Bone marrow (tissue), 2 donors: ENCODE results near the gene DNAJB4.
A peak's percentile ranks its signal among the peaks of the same experiment; 100 is the strongest.
"Not testable (repeated sequence)": the region's sequence is repeated elsewhere in the genome, so short reads cannot be mapped to it uniquely, and the experiment has no call there.

Source experiments
- DNase-seq, 2 donors: peaks; one replicate each; lab custom pipeline; 2025; lab: John Stamatoyannopoulos, UW

The DNAJB4 gene

DNA sequence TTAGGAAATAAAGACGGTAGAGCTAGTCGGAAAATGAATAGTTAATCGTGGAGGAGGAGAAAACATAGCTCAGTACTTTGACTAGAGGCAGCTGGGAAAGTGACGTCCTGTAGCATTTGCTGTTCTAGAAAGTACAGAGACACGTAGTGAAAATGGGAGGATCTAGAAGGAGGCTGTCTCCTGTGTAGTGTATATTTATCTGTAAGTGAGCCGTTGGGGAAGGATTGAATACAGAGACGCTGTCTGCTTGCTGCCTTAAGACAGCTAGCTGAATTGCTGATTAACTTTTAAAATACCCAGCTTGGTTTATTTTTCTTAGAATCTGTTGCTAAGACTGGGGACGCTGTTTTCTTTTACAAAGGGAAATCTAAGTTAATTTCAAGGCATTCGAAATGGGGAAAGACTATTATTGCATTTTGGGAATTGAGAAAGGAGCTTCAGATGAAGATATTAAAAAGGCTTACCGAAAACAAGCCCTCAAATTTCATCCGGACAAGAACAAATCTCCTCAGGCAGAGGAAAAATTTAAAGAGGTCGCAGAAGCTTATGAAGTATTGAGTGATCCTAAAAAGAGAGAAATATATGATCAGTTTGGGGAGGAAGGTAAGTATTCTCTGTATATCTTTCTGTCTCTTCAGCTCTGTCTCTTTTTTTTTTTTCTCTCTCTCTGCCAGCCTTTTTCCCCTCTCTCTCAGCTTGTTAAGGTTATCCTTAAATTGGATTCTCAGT, at the start of gene DNAJB4:
Gene DNAJB4, plus strand, starts transcription at position 221 of the 729 bp plus-strand sequence. Its CDS starts 172 bp downstream, at position 393.
- peak in 1 of 2 donors; percentile 96 for DNase-seq

DNA sequence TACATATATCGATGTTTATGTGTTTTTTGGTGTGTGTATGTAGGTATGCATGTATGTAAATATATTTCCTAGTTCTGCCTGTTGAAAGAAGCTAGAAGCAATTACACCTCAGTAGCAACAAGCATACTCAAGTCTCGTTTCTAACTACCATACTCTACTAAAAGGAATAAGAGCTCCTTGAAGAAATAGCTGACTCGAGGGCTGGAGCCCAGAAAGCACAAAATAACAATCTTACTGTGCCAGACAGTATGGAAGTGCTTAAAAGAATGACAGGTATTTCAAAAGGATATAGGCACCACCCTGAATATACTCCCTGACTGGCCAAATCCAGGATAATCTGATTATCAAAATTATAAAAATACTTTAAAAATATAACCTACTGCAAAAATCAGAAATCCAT, 49.0 kb upstream of the DNAJB4 start:
- DNase-seq, result no peak

DNA sequence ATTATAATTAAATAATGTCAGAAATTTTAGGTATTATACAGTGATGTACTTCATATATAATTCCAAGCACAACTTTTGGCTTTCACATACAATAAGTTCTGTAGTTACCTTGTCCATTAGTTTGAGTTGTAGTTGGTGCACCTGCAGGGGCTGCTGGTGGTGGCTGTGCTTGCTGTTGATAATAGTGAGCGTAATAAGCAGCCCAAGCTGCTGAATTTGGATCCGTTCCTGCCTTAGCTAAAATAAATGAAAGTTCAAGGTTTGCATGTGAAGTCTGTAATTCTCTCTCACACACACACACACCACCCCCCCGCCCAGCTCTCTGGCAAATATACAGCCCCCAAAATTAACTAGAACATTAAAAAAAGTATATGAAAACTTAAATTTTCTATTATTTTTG, 48.3 kb upstream of the DNAJB4 start:
- no peak for DNase-seq

DNA sequence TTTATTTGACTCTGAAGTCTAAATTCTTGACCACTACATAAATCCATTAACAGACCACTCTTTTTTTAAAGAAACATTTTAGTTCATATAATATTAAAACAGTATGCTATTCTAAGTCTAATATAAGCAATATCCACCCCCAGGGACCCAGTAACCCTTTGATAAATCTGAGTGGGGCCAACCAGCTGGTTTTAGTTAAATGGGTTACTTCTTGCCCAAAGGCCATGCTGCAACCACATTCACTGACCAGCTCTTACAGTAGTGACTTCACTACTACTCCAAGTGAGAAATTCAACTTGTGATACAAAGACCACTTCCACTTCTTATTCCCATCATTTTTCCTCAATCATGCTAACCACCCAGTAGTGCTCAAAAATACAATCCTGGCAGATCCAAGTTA, 46.3 kb upstream of the DNAJB4 start:
- DNase-seq, result no peak

DNA sequence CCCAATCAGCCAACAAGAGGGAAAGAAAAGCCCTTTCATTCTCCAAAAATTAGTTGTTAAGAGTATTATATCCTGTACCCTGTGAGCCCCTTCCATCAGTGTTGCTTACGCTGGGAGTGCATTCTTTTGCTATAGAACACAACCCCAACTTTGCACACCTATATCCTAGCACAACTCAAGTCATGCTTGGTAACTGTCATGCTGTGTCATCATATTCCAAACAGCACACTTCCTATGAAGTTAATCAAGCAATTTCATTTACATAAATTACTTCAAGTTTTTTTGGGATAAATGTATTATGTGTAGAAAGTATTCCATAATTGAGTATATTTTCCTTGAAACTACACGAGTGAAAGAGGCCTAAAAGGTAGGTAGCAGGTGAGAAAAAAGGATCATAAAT, 45.9 kb upstream of the DNAJB4 start:
- DNase-seq, result no peak

DNA sequence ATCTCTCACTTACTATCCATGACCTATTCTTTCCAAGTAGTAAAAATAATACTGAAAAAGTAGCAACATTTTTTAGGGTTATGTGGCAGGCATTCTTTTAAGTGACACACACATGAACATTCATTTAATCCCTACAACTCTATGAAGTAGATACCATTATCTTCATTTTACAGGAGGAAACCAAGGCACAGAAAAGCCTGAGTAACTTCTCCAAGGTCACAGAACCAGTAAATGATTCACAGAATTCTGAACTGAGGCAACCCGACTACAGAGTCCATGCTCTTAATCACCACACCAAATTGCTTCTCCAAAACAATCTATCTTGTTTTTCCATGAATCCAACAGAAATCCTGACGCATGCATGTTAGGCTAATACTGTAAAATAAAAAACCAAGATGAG, 43.3 kb upstream of the DNAJB4 start:
- DNase-seq, result no peak

DNA sequence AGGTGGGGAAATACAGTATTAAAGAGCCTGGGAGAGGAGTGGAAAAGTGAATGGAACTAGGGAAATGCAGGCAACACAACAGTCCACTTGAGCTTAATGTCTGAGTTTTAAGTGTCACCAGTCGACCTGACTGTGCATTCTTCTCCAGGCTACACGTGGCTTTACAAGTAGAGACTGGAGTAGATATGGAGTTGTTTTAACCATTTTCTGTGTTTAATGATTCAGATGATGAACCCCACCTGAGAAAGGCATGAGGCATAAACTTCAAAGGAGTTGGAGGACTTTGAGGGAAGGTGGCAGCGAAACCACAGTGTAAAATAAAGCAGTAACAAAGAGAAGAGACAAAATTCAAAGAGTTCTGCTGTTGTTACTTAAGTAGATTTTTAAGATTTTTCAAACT, 38.4 kb upstream of the DNAJB4 start:
- no peak for DNase-seq

DNA sequence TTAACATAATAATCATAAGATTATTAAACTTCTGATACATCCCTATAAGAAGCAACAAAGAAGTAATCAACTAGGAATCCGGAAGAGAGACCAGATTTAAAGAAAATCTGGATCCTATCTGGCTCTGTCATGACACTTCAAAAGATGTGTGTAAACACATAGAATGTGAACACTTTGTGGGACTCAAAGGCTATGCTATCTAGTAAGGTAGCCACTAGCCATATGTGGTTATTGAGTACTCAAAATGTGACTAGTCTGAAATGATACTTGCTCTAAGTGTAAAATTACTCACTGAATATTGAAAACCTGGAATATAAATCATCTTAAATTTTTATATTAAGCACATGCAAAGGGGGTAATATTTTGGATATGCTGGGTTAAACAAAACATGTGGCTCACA, 34.5 kb upstream of the DNAJB4 start:
- DNase-seq, result no peak

DNA sequence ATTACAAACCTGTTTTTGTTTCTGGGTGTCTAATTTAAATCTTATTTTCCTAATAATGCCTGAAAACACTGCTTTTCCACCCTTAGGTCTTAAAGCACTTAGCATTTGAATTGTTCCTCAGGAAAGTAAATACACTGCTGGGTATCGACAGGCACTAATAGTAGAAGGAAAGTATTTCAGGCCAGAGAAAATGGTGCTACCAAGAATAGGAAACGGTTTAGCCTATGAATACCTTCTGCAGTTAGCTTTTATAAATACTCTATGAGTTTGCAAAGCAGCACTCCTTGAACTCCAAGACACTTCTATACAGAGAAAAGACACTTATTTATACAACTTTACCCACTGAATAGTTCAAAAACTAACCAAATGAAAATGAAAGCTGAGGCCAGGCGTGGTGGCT, 32.7 kb upstream of the DNAJB4 start:
- DNase-seq, result no peak

DNA sequence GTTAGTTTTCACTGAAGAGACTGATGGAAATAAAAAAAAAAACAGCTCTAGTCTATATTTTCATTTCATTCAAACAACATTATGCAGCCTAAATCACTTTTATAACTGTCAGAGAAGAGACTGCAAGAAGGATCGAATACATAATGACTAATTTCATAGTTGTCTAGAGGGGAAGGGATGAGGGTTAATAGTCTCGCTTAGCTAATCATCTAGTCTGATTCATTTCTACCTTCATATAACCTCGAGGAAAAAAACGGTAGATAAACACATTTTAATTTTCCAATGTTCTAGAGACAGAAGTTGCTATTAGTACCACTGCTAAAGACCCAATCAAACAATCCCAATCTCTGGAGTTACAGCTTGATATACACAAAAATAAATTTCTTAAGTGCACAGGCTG, 29.4 kb upstream of the DNAJB4 start:
- DNase-seq, result no peak

DNA sequence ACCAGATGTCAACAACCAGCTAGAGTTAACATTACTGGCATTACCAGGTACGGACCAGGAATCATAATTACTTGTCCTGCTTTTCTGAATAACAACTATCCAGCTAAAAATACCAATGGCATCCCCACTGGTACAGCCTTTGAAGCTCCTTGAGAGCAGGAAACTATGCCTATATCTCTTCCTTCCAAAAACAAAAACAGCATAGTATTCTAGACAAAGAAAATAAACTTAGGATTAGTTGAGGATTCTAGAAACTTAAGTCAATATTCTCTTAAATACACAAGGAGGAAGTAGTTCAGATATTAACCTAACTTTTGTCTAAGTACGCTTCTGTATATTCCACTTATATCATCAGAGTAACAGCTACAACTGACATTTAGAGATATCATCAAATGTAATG, 28.8 kb upstream of the DNAJB4 start:
- DNase-seq, result no peak

DNA sequence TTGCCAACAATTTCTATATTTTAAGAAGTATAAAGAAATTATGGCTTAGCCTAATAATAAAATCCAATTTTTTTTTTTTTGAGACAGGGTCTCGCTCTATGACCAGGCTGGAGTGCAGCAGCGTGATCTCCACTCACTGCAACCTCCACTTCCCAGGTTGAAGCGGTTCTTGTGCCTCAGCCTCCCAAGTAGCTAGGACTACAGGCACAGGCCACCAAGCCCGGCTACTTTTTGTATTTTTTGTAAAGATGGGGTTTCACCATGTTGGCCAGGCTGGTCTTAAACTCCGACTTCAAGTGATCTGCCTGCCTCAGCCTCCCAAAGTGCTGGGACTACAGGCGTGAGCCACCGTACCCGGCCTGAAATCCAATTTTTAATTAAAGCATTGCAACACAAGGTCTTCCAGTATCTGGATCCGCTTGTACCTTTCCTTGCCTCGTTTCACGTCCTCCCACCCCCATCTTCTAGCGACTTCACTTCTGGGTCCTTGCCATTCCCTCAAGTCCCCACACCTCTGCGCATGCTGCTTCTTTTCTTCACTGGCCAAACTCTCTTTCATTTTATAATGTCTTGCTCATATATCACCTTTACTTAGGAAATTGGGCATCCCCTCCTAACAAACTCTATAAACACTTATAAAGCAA, 28.2 kb upstream of the DNAJB4 start:
- no peak for DNase-seq

DNA sequence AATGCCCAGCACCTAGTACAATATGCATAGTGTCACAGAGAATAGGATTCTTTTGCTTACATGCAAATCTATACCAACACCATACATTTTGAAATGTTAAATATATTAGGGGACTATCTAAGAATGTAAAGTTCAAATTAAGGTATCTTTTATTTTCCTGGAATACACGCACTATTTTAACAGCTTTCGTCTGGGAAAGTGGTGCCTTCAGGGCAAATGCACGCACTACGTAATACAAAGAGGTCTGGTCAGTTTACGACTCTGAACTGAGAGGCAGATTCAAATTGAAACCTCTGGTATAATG, 26.8 kb upstream of the DNAJB4 start:
- DNase-seq, result no peak

DNA sequence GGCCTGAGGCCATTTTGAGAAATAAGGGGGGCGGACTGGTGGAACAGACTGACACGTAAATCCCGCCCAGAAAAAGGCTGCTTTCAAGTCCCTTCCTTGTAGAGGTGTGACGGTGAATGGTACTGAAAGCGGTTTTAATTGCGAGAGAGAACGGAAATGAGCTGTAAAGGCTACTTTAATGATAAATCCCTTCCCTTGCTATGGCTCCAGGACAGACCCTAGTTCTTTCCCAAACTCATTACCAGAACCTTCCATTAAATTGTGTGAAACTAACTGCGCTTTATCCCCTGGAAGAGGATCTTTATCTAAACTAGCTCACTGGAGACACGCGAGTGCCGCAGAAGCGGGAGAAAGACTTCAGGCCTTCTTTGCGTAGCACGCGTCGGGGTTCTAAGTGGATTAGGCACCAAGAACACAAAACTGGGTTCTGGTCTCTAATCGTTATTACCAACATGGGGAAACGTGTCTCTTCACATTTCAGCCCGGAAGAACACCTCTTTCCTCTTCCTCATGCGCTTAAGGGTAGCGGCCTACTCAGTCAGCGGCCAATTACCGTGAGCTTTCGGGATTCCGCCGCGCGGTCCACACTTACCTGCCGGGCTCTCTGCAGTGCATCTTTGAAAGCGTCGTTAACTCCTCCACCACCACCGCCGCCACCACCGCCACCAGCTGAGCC, 26.3 kb upstream of the DNAJB4 start:
- DNase-seq, result peak; percentile 40 to 84

DNA sequence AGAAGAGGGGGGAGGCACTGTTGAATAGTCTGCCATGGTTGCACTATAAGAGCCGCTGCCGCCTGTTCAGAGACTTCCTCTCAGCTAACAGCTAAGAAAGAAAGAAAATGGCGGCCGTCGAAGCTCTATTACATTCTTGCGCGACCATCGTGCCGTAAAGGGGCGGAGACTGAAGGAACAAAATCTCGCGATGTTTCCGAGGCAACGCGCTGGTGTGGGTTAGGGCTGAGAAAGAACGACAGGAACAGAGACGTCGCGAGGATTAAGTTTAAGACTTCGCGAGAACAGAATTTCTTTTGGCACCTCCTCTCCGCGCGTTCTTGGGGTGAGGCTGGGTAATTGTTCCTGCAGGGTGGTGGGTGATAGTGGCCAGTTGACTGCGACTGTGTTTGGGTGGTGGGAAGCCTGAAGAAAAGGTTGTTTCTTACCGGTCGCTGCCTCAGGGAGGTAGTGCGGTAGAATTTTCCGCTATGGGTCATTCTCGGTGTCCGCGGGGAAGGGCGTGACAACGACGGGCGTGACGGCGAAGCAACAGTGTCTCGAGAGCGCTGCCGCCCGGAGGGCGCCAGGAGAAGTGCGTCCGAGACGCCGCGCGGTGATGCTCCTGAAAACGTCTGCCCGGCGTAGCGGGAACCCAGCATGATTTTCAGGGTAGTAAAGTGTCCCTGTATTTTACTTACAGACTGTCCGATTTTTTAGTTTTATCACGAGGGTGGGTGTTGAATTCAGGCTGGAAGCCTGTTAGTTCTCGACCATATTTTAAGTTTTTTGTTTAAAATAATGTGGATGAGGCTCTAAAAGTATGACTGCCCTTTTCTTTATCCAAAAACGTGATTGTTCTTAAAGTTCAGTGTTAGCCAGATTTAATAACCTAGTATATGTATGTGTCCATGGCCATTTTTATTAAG, 25.5 kb upstream of the DNAJB4 start, which contains the start of gene FUBP1:
Gene FUBP1, minus strand, starts transcription at position 104 of the 908 bp plus-strand sequence. Its CDS starts 68 bp downstream, at position 36.
- peak; percentile 98 to 99 for DNase-seq

DNA sequence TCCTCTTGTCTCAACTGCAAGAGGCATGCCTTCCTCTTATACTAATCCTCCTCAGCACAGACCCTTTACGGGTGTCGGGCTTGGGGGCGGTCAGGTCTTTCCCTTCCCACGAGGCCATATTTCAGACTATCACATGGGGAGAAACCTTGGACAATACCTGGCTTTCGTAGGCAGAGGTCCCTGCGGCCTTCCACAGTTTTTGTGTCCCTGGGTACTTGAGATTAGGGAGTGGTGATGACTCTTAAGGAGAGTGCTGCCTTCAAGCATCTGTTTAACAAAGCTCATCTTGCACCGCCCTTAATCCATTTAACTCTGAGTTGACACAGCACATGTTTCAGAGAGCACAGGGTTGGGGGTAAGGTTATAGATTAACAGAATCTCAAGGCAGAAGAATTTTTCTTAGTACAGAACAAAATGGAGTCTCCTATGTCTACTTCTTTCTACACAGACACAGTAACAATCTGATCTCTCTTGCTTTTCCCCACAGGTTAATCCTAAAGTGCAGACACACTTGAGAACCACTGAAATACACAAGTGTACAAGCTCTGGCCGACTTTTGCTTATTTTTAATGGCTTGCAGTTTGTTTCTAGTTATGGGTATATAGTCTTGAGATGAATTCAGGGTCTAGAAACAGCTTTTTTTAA, 21.3 kb upstream of the DNAJB4 start:
- DNase-seq, result not testable (repeated sequence)

DNA sequence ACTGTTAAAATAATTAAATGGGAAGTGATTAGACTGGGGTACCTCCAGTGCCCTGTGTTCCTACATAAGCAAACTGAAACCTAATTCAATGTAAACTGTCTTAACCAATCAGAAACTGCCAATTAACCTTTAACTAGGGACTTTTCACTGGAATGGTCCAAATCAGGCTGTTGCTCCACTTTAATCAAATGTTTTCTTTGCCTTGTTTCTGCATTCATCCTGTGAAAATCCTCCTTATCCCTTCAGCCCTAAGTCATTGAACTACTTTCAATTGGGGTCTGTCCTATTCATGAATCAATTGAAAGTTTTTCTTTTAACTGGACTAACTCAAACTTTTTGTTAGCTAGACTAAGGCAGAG, 20.8 kb upstream of the DNAJB4 start:
- DNase-seq, result no peak

DNA sequence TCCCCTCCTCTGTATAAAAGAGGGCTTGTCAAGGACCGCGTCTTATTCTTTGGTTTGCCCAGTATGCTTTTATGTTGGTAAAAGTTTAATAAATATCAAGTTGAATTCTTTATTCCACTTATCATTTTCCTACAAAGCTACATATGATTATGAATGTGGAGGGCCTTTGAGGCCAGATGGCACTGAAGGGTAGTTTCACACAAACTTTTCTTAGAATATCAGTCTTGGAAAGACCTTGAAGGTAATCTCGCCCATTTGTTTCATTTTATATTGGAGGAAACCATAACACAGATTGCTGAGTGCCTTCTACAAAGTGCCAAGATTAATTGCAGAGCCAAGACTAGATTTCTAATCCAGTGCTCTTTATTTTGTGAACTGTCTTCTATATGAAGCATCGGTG, 20.1 kb upstream of the DNAJB4 start:
- no peak for DNase-seq

DNA sequence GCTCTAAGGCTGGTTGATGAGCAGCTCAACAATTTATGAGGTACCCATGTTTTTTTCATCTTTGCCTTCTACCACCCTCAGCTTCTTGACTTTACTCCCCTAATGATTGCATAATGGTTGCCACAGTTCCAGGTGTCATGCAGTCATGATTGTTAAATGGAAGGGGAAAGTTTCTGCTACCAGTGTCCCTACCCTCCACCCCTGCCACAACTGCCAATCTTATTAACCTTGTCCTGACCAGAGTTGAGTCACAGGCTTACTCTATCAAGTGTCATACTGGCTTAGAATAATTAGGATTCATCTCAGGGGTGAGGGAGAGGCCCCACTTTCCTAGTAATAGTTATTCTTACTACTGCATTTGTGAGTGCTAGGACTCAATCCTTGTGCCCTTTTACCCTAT, 17.9 kb upstream of the DNAJB4 start:
- DNase-seq, result no peak

DNA sequence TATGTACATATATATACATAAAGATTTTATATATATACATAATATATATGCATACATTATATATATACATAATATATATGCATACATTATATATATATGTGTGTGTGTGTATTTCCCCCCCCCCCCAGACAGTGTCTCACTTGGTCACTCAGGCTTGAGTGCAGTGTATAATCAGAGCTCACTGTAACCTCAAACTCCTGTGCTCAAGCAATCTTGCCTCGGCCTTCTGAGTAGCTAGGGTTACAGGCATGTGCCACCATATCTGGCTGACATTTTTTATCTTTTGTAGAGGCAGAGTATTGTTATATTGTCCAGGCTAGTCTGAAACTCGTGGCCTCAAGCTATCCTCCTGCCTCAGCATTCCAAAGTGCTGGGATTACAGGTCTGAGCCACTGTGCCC, 16.8 kb upstream of the DNAJB4 start:
- DNase-seq, result no peak

DNA sequence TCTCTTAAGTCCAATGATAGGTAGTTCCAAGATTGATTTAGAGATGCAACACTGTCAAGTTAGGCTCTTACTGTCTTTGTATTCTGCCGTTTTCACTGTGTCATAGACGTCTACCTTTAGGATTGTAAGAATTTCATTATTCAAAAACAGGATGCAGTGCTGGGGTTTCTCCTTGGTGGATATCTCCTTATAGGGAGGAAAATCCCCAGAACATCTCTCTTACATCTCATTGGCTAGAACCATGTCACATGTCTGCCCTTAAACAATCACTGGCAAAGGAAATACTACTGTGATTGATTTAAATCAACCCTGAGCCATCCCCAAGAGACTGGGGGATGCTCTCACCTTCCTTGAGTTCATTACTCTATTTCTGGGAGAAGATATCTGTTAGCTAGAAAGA, 15.0 kb upstream of the DNAJB4 start:
- no peak for DNase-seq

DNA sequence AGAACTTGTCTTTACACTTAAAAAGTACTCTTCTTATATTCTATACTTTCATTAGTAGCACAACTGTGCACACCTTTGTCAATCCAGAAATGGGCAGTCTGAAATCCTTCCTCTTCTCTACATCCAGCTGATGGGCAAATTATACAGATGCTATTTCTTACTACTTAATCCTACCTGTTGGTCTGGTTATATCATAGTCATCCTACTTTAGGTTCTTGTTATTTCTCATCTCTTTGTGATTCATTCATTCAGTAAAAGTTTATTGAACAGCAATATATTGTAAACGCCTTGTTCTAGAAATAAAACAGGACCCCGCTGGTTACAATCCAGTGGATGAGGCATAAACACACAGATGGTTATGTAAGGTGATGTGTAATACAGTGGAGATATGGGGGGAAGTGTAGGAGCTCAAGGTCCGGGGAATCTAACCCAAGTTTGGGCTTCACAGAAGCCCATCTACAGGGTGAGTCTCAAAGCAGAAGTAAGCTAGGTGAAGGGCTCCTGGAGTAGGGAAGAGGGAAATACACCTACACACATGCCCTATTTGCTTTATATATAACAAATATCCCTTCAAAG, 14.0 kb upstream of the DNAJB4 start:
- no peak for DNase-seq
